Activated CD4-positive, alpha-beta T cell treated with anti-CD3 and anti-CD28 coated beads for 4 hours (primary cell): ENCODE measurements around the gene TRDN.
"Not testable (repeated sequence)": the region's sequence is repeated elsewhere in the genome, so short reads cannot be mapped to it uniquely, and the experiment has no call there.

Experiments used
- DNase-seq, 2 donors: peaks; one replicate each; pipeline ENCODE4 v3.0.0-alpha.2; 2020

TRDN gene

GRCh38 chr6:123233336-123233735 lies 403.4 kb downstream of the TRDN start:
- DNase-seq = no peak

GRCh38 chr6:123227789-123228188 lies 409.0 kb downstream of the TRDN start:
- not testable (repeated sequence) for DNase-seq

- DNase-seq = no peak
Measured at GRCh38 chr6:123226398-123226797, 410.4 kb downstream of the TRDN start.

GRCh38 chr6:123224077-123224476 lies 412.7 kb downstream of the TRDN start:
- DNase-seq = no peak

- no peak for DNase-seq
Measured at GRCh38 chr6:123223461-123223860, 413.3 kb downstream of the TRDN start.

- DNase-seq = no peak
Measured at GRCh38 chr6:123215211-123215610, 421.5 kb downstream of the TRDN start.

GRCh38 chr6:123214433-123214832 lies 422.3 kb downstream of the TRDN start:
- DNase-seq = no peak

- no peak for DNase-seq
Measured at GRCh38 chr6:123213921-123214320, 422.8 kb downstream of the TRDN start.

- DNase-seq = no peak
Measured at GRCh38 chr6:123211777-123212545, 424.8 kb downstream of the TRDN start.

- DNase-seq = no peak
Measured at GRCh38 chr6:123210645-123211044, 426.1 kb downstream of the TRDN start.

- DNase-seq = no peak
Measured at GRCh38 chr6:123207967-123208510, 428.7 kb downstream of the TRDN start.

- DNase-seq = no peak
Measured at GRCh38 chr6:123203928-123204327, 432.8 kb downstream of the TRDN start.

- DNase-seq = no peak
Measured at GRCh38 chr6:123201869-123202372, 434.8 kb downstream of the TRDN start.

GRCh38 chr6:123193298-123193697 lies 443.5 kb downstream of the TRDN start:
- no peak for DNase-seq

GRCh38 chr6:123189816-123190215 lies 446.9 kb downstream of the TRDN start:
- DNase-seq = no peak

GRCh38 chr6:123182998-123183397 lies 453.8 kb downstream of the TRDN start:
- no peak for DNase-seq

- no peak for DNase-seq
Measured at GRCh38 chr6:123176706-123177105, 460.0 kb downstream of the TRDN start.

GRCh38 chr6:123171341-123172115 lies 465.2 kb downstream of the TRDN start:
- no peak for DNase-seq

- no peak for DNase-seq
Measured at GRCh38 chr6:123169774-123170095, 467.0 kb downstream of the TRDN start.

GRCh38 chr6:123168892-123169773 lies 467.6 kb downstream of the TRDN start:
- DNase-seq = no peak

GRCh38 chr6:123168466-123168865 lies 468.3 kb downstream of the TRDN start:
- DNase-seq = no peak
